ENCODE data around the gene FHIP1A. TPM values are rescaled to one million over a fixed set of nuclear protein-coding genes. Genes with fewer than 3 reads are reported as not detected.

FHIP1A gene
- total RNA-seq, 1 experiment from 2014 or later: 24.9 TPM

GRCh38 chr4:151427266-151427665 is 18.3 kb downstream of the FHIP1A start:
- TF ChIP-seq CTCF (conservative IDR thresholded peaks at IDR 0.05): no peak
- H4K5ac ChIP-seq (ENCODE audit: insufficient read length, low read depth, low read length): no peak overlapping the region
- Mint-ChIP-seq H3K27me3 (ENCODE audit: low read depth) (no peaks in the 10 kb centered on the region), H3K9me3 (peaks cover 5 to 6% of the 10 kb centered on the region in 2 experiments), H3K4me1 (peaks cover 51 to 55% of the 10 kb centered on the region in 2 experiments), H3K4me3 (no peak overlapping the region), H3K36me3 (ENCODE audit: insufficient read depth in 1 of 3, low read depth in 3 of 3) (peaks cover 1 to 12% (median 5%) of the 10 kb centered on the region in 3 experiments; a peak in 5 of 7 replicates), H3K27ac (no peak overlapping the region)
- H3K4ac ChIP-seq (ENCODE audit: low read depth, low read length): no peak overlapping the region
- no peak for DNase-seq
- no peak overlapping the region for H3K56ac ChIP-seq (ENCODE audit: insufficient read length, low read depth, low read length)
- H3T11ph ChIP-seq (ENCODE audit: low read length): no peak overlapping the region
- H3K9me3 ChIP-seq (ENCODE audit: control insufficient read depth, low read depth, low read length): no peaks in the 10 kb centered on the region
- H2BK120ac ChIP-seq (ENCODE audit: low read depth, low read length, poor library complexity, severe bottlenecking): no peak overlapping the region
- H3K4me1 ChIP-seq (ENCODE audit: insufficient read depth, low read length): peaks cover 4% of the 10 kb centered on the region; the same call in 1 of the 2 replicates
- no peak overlapping the region for H4K91ac ChIP-seq (ENCODE audit: insufficient read length, low read depth, low read length)
- peaks cover 3% of the 10 kb centered on the region; the same call in 1 of the 2 replicates for H3K79me2 ChIP-seq (ENCODE audit: insufficient read depth, low read length)
- no peak overlapping the region for H2BK15ac ChIP-seq (ENCODE audit: low read depth, low read length)
- no peak overlapping the region for H3K9ac ChIP-seq (ENCODE audit: extremely low read depth, insufficient read length, low read length)
- H3K27ac ChIP-seq (ENCODE audit: insufficient read length, low read depth, low read length): no peak overlapping the region
- no peaks in the 10 kb centered on the region for H3K79me1 ChIP-seq (ENCODE audit: insufficient read depth, low read depth, low read length, poor library complexity, severe bottlenecking)
- H2AK5ac ChIP-seq (ENCODE audit: insufficient read length, low read length): no peak overlapping the region
- H3K23ac ChIP-seq (ENCODE audit: insufficient read length, low read depth, low read length): no peak overlapping the region
- no peak overlapping the region for H3K4me2 ChIP-seq (ENCODE audit: insufficient read depth, insufficient read length, low read length)
- H3K18ac ChIP-seq (ENCODE audit: insufficient read length, low read depth, low read length): no peak overlapping the region
- H2BK12ac ChIP-seq (ENCODE audit: insufficient read length, low read depth, low read length): no peak overlapping the region
- H3K23me2 ChIP-seq (ENCODE audit: insufficient read length, low read depth, low read length, poor library complexity, severe bottlenecking): no peaks in the 10 kb centered on the region
- H3K27me3 ChIP-seq (ENCODE audit: insufficient read depth, low read length): no peaks in the 10 kb centered on the region
- H3K14ac ChIP-seq (ENCODE audit: insufficient read depth, low read length): no peak overlapping the region
- H4K8ac ChIP-seq (replicated peaks; ENCODE audit: insufficient read length, low read depth, low read length): no peak overlapping the region
- H2AFZ ChIP-seq (ENCODE audit: low read length): no peak overlapping the region
- WGBS (ENCODE audit: extremely low coverage, insufficient read length, low lambda C conversion rate): no CpG with 5 or more reads among the region's 1 CpG
- H2BK20ac ChIP-seq (ENCODE audit: low read depth, low read length, poor library complexity, severe bottlenecking): no peak overlapping the region
- H4K20me1 ChIP-seq (ENCODE audit: control insufficient read depth, insufficient read depth, insufficient read length): no peaks in the 10 kb centered on the region
- H2BK5ac ChIP-seq (ENCODE audit: insufficient read length, low read length): no peak overlapping the region

Measured in H9 (cell line).